Osteoblast (primary cell): ENCODE results near the gene PPM1F. TPM values are rescaled to one million over a fixed set of nuclear protein-coding genes. Genes with fewer than 3 reads are reported as not detected.
A peak's percentile ranks its signal among the peaks of the same experiment; 100 is the strongest.

ENCODE experiments used
- DNase-seq: peaks from one replicate; pipeline ENCODE4 v3.0.0; 2011; ENCODE audit warnings: low spot score, mixed read lengths; ENCODE audit not compliant: insufficient read length; ENCODE audit errors: missing footprints
- H2AFZ ChIP-seq: 2 replicates; pipeline ENCODE4 v1.6.0; 2011; ENCODE audit warnings: mild to moderate bottlenecking, low read length
- H3K27ac ChIP-seq: 2 replicates; pipeline ENCODE4 v1.5.1; 2011; ENCODE audit warnings: mild to moderate bottlenecking, low read depth, low read length, moderate library complexity
- H3K27me3 ChIP-seq: 2 replicates; pipeline ENCODE4 v1.6.0; 2012; ENCODE audit warnings: mild to moderate bottlenecking, control low read depth, inconsistent platforms, low read length, moderate library complexity; ENCODE audit not compliant: insufficient read depth
- H3K36me3 ChIP-seq: 2 replicates; pipeline ENCODE4 v1.5.1; 2011; ENCODE audit warnings: mild to moderate bottlenecking, low read length, control low read depth, moderate library complexity; ENCODE audit not compliant: insufficient read depth
- H3K4me1 ChIP-seq: 2 replicates; pipeline ENCODE4 v1.5.1; 2011; ENCODE audit warnings: mild to moderate bottlenecking, low read length, control low read depth, moderate library complexity; ENCODE audit not compliant: insufficient read depth
- H3K4me2 ChIP-seq: 2 replicates; pipeline ENCODE4 v1.6.0; 2011; ENCODE audit warnings: mild to moderate bottlenecking, low read length; ENCODE audit not compliant: insufficient read depth
- H3K4me3 ChIP-seq: fragments of 200-600 bp; sonication (generic); 3 replicates; pipeline ENCODE4 v1.5.1; 2012; ENCODE audit warnings: mild to moderate bottlenecking, low read length, inconsistent platforms; ENCODE audit not compliant: insufficient read depth
- H3K79me2 ChIP-seq: 2 replicates; pipeline ENCODE4 v1.6.0; 2012; ENCODE audit warnings: mild to moderate bottlenecking, low read length, control low read depth, inconsistent platforms; ENCODE audit not compliant: insufficient read depth
- H3K9me3 ChIP-seq: 2 replicates; pipeline ENCODE4 v1.5.1; 2011; ENCODE audit warnings: low read depth, low read length, control low read depth
- H4K20me1 ChIP-seq: 2 replicates; pipeline ENCODE4 v1.6.0; 2012; ENCODE audit warnings: mild to moderate bottlenecking, low read length, control low read depth; ENCODE audit not compliant: insufficient read depth
- total RNA-seq: library from RNA; depleted of rRNA; stranded (reverse); fragments of >200 nt; gene quantifications from 2 replicates; pipeline ENCODE4 v1.2.3, GENCODE V29; 2012
- TF ChIP-seq, protein P1 (sequence below): IDR thresholded peaks from 2 replicates; pipeline ENCODE4 v1.5.1; 2011; ENCODE audit warnings: mild to moderate bottlenecking, low read depth, low read length, moderate library complexity; ENCODE audit errors: extremely low read depth

PPM1F gene
- total RNA-seq, 1 donor, result 22.8 TPM

DNA sequence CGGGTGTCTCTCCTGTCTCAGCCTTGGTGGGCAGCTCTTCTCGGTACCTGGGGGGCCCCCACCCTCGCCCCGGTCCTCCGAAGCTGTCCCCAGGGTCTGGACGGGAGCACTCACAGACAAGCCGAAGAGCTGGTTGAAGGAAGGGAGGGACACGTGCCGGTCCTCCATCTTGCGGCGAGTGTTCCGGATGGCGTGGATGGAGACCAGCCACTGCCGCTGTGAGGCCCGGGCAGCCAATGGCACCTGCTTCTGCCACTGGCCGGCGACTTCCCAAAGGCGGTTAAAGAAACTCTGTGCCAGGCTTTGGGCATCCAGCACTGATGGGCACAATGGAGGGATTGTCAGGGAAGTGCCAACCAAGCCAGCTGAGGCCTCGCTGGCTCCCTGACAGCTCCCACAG lies 18.7 kb downstream of the PPM1F start:
- Histone ChIP-seq H3K4me2 (no peak overlapping the region), H3K4me1 (peaks cover 17% of the 10 kb centered on the region), H3K36me3 (peaks cover 64% of the 10 kb centered on the region), H3K9me3 (no peaks in the 10 kb centered on the region), H3K4me3 (no peak overlapping the region), H2AFZ (no peak overlapping the region), H3K79me2 (peaks cover 30% of the 10 kb centered on the region), H4K20me1 (peaks cover 3% of the 10 kb centered on the region), H3K27ac (no peak overlapping the region), H3K27me3 (no peaks in the 10 kb centered on the region)
- peak; percentile 27 for DNase-seq
- TF ChIP-seq, protein P1, sequence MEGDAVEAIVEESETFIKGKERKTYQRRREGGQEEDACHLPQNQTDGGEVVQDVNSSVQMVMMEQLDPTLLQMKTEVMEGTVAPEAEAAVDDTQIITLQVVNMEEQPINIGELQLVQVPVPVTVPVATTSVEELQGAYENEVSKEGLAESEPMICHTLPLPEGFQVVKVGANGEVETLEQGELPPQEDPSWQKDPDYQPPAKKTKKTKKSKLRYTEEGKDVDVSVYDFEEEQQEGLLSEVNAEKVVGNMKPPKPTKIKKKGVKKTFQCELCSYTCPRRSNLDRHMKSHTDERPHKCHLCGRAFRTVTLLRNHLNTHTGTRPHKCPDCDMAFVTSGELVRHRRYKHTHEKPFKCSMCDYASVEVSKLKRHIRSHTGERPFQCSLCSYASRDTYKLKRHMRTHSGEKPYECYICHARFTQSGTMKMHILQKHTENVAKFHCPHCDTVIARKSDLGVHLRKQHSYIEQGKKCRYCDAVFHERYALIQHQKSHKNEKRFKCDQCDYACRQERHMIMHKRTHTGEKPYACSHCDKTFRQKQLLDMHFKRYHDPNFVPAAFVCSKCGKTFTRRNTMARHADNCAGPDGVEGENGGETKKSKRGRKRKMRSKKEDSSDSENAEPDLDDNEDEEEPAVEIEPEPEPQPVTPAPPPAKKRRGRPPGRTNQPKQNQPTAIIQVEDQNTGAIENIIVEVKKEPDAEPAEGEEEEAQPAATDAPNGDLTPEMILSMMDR, result no peak

DNA sequence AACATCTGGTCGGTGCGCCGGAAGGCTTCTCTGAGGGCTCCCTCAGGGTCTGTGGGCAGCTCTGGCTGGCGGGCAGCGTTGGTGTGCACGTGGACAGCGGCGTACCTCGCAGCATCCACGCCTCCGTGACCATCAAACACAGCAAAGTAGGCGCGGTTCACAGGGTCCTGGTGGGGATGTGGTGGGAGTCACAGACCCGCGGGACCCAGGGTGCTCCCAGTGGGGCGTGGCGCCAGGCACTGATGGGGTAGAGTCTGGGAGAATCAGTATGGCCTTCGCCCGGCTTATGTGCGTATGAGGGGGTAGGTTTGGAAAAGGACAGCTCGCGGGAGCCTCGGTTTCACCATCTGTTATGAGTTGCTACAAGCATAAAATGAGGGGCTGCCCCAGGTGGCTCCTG lies 19.2 kb downstream of the PPM1F start:
- H3K79me2 ChIP-seq, result peaks cover 29% of the 10 kb centered on the region
- TF ChIP-seq, protein P1, result no peak
- DNase-seq, result peak; percentile 13

DNA sequence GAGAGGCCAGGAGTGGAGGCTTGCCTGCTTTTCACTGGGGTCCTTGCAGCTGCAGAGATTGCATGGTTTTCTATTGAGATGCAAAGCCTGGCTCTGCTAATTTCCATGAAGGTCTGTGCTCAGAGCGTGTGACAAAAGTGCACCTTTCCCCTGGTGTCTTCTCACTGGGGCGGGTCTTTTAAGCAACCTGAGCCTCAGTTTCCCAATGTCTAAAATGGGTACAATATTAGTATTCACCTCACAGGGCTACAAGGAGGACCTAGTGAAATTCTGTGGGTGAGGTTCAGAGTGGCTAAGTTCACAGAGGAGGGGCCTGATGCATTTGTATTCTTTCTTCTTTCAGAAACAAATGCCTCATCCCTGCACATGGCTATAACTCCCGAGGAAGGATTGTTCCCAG lies 20.3 kb downstream of the PPM1F start:
- Histone ChIP-seq H3K27ac (no peak overlapping the region), H3K4me2 (no peak overlapping the region), H2AFZ (no peak overlapping the region), H3K4me3 (no peak overlapping the region), H4K20me1 (peaks cover 7% of the 10 kb centered on the region), H3K79me2 (peaks cover 29% of the 10 kb centered on the region), H3K36me3 (peaks cover 63% of the 10 kb centered on the region), H3K9me3 (no peaks in the 10 kb centered on the region), H3K27me3 (no peaks in the 10 kb centered on the region), H3K4me1 (peaks cover 11% of the 10 kb centered on the region)
- TF ChIP-seq, protein P1, result no peak
- no peak for DNase-seq

More for the DNA sequence above, 19.2 kb downstream of the PPM1F start:
- peaks cover 17% of the 10 kb centered on the region for H3K4me1 ChIP-seq
- H2AFZ ChIP-seq, result no peak overlapping the region
- no peak overlapping the region for H3K4me2 ChIP-seq
- no peak overlapping the region for H3K4me3 ChIP-seq
- no peak overlapping the region for H3K27ac ChIP-seq
- H3K27me3 ChIP-seq, result no peaks in the 10 kb centered on the region
- H4K20me1 ChIP-seq, result peaks cover 7% of the 10 kb centered on the region
- H3K9me3 ChIP-seq, result no peaks in the 10 kb centered on the region
- peaks cover 63% of the 10 kb centered on the region for H3K36me3 ChIP-seq

DNA sequence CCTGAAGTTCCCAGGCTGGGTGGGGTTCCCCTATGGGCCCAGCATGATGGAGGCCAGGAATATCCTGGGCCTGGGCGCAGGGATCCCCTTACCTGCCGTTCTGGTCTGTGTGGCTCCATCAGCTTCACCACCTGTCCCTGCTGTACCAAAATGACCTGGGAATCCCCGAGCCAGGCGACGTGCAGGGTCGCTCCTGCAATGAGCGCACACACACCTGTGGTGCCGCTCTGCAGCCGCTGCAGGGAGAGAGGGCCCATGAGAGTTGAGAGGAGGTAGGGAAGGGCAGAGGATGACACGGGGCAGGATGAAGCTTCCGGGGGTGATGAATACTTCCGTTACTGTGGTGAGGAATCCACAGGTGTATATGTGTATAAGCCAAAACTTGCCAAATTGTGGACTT lies 21.6 kb downstream of the PPM1F start:
- Histone ChIP-seq H3K4me1 (no peaks in the 10 kb centered on the region), H3K4me2 (no peak overlapping the region), H3K36me3 (peaks cover 62% of the 10 kb centered on the region), H3K27ac (no peak overlapping the region), H3K27me3 (no peaks in the 10 kb centered on the region), H2AFZ (no peak overlapping the region), H3K79me2 (peaks cover 26% of the 10 kb centered on the region), H3K9me3 (no peaks in the 10 kb centered on the region), H3K4me3 (no peak overlapping the region), H4K20me1 (peaks cover 7% of the 10 kb centered on the region)
- no peak for DNase-seq
- TF ChIP-seq, protein P1, result no peak
